HG03460 (cell line): ENCODE results near the gene ARPC2.
"Not testable (repeated sequence)": the region's sequence is repeated elsewhere in the genome, so short reads cannot be mapped to it uniquely, and the experiment has no call there.

ENCODE experiments used
- ATAC-seq: cut with Tn5 transposase; IDR thresholded peaks from one replicate; pipeline ENCODE4 v1.9.1; 2021; ENCODE audit not compliant: unreplicated experiment

Gene ARPC2

DNA sequence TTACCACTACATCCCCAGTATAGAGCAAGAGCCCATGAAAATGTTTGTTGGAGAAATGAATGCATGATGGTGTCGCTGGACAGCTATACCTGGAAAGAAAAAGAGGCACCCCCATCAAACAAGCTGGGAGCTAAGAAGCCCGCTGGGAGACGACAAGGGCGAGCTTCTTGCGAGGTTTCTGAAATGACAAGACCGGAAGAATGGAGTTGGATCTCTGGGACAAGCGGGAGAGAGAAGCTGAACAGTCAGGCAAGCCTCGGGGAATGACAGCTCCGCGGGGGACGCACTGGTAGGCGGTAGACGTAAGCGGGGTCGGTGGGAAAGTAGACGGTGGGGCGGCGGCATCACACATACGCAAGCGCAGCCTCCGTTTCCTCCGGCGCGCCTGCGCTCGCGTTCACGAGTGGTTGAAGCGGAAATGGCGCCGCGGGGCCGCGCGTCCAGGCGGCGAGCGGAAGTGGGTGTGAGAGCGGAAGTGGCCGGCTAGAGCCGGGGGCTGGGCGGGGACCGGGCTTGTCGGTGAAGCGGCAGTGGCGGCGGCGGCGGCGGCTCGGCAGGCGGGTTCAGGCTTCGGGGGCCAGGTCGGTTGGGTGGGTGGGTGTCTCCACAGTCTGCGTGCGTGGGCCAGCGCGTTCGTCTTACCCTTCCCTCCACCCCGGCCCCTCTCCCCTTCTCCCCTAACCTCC lies at the start of gene ARPC2:
Gene ARPC2, plus strand, starts transcription at position 516 of the 686 bp plus-strand sequence. CDS start 282 bp downstream, outside the sequence.
- peak; percentile 72 for ATAC-seq

DNA sequence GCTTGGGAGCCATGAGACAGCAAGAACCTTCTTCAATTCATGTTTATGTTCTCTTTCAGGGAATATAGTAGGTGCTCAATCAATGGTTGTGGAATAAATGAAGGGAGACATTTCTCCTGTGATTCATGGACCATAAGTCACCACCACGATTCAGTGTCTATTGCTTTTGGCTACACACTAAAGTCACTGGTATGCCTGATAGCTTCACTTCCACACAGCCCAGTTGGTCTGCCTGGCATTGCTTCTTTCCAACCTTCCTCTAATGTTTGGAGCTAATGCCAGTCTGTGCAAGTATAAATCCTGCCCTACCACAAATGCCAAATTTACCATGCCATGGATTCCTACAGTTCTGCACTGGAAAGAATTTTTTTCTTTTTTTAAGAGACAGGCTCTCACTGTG lies 49.0 kb upstream of the ARPC2 start:
- ATAC-seq = no peak

GRCh38 chr2:218168635-218169462 lies 48.1 kb upstream of the ARPC2 start:
- ATAC-seq = peak; percentile 61

- ATAC-seq = no peak
Observed at GRCh38 chr2:218169757-218170546, 47.0 kb upstream of the ARPC2 start.

GRCh38 chr2:218171744-218172143 lies 45.2 kb upstream of the ARPC2 start:
- not testable (repeated sequence) for ATAC-seq

DNA sequence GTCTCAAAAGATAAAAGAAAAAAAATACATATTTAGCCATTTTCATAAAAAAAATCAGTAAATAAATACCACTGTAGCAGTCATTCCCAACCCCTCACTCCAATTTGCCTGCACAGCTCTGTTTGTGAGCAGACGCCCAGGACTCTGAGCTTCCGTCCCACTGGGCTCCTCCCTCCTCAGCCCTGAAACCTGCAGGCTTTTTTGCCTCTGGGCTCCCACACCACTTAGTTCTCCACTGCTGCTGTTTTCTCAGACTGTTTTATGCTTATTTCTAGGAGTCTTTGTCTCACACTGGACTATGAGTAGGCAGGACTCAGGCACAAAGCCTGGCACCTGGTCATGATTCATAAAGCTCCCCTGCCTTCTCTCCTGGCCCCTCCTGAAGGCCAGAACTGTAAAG lies 44.1 kb upstream of the ARPC2 start:
- no peak for ATAC-seq

DNA sequence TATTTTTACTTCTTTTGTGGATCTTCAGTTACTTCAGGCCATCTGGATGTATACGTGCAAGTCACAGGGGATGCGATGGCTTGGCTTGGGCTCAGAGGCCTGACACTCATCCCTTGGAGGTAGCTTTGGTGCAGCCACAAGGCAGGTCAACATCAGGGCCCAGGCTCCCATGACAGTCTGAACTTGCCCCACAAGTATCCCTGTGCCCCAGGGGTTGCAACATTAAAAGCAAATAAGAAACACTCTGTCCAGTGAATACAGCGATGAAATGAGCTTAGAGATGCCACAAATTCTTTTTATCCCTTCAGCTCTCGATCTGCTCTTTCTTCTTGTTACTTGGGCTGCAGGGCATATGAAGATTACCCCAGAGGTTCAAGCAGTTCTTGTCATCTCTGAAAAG lies 37.2 kb upstream of the ARPC2 start:
- no peak for ATAC-seq

DNA sequence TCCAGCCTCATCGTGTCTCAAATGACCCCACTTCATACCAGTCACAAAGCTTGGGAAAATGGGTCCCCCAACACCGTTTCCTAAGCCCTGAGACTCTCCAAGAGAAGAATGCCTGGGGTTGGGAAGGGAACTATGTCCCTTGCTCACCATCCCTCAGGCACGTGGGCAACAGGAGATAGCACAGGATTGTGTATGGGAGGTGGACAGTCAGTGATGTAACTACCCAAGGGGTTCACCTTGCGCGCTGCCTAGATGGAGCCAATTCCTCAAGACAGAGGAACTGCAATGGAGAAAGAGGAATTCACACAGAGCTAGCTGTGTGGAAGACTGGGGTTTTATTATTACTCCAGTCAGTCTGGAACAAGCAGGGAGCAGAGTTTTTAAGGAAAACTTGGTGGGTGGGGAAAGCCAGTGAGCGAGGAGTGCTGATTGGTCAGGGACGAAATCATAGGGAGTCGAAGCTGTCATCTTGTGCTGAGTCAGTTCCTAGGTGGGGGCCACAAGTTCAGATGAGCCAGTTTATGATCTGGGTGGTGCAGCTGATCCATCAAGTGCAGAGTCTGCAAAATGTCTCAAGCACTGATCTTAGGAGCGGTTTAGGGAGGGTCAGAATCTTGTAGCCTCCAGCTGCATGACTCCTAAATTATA lies 36.4 kb upstream of the ARPC2 start:
- no peak for ATAC-seq

DNA sequence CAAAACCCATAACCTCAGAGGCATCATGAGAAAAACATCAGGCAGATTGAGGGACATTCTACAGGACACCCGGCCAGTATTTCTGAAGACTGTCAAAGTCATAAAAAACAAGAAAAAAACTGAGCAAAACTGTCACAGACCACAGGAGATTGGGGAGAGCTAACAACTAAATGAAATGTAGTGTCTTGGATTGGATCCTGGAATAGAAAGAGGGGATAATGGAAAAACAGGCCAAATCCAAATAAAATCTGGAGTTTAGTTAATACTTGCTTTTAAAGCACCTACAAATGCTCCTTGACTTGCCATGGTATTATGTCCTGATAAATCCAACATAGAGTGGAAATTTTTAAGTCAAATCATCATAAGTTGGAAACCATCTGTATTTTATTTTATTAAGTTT lies 32.7 kb upstream of the ARPC2 start:
- no peak for ATAC-seq

- ATAC-seq = no peak
Observed at GRCh38 chr2:218186355-218186766, 30.6 kb upstream of the ARPC2 start.

DNA sequence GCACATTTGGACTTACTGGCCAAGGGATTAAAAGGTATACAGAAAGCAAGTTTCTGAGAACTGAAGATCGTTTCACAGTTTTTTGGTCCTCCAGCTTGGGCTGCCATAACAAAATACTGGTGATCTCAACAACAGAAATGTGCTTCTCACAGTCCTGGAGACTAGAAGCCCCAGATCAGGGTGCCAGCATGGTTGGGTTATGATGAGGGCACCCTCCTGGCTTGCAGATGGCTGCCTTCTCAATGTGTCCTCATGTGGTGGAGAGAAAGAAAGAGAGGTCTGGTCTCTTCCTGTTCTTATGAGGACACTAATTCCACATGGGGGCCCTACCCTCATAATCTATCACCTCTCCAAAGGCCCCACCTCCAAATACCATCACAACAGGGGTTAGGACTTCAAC lies 30.1 kb upstream of the ARPC2 start:
- ATAC-seq = no peak

DNA sequence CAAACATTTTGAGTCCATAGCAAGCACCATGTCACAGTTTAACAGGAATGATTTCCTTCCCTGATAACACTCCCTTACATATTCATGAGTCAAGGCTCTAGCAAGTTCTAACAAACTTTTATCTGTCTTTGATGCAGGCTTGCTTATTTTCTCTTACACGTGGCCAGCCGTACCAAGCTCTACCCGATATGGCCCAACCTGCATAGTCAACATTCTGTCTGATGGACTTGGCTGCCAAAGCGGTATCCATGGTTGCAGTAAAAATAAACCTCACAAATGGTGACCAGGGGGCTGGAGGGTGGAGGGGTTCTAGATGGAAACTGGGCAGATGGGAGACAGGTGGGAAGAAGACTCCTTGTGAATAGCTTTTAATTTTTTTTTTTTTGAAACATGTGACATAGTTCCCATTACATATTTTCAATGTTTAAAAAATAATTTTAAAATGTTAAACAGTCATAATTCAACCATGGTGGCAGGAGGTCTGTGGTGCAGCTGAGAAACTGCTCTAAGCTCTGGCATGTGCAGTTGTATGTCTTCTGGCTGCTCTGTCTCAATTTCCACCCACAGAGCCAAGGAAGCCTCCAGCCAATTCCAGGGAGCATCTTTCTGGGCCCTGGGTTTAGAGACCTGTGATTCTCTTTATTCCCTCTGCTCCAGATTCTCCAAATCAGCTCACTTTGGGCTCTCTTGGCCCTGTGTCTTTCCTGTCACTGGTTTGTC lies 29.5 kb upstream of the ARPC2 start:
- no peak for ATAC-seq

- no peak for ATAC-seq
Observed at GRCh38 chr2:218188528-218188927, 28.5 kb upstream of the ARPC2 start.

- ATAC-seq = no peak
Observed at GRCh38 chr2:218192902-218193430, 24.0 kb upstream of the ARPC2 start.

DNA sequence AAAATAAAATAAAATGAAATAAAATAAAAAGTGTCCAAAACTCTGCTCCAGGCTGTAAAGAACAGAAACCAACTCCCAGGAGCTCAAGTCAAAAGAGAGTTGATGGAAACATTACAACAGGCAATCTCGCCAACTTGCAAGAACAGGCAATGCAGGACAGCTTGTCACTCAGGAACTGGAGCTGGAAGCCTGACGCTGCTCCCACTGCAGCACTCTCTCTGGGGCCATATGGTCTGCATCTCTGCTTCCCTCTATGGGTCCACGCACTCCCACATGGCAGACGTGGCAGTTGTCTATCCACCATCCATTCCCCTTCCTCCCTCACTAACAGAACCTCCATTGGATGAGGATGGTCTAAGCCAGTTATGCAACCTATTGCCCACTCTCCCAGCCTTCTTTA lies 23.3 kb upstream of the ARPC2 start:
- ATAC-seq = no peak

DNA sequence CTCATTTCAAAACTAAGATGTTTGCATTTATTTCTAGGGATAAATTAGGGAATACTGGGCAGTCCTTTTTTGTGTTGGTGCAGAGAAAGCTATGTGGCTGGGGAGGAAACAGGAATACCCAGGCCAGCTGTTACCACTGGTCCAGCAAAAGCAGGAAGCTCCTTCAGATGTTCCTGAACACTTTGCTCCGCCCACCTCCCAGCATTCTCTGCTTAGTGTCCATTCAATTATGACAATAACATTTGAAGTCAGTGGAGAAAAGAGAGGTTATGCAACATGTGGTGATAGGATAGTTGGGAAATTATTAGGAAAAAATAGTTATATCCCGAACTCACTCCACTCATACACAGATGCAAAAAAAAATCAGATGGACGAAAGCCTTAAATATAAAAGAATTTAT lies 22.1 kb upstream of the ARPC2 start:
- ATAC-seq = no peak

DNA sequence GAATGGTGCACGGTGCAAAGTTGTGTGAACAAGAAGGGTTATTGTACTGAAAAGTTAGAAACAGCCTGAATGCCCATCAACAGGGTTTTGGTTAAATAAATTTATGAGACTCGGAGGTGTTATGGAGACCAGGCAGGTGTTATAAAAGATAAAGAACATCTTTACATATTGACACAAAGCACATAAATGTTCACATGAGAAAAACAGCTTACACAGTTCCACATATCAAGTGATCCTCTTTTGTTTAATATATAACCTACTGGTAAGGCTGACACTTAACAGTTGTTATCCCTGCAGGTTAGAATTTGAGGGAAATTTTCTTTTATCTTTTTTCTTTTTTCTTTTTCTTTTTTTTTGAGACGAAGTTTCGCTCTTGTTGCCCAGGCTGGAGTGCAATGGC lies 20.0 kb upstream of the ARPC2 start:
- no peak for ATAC-seq

DNA sequence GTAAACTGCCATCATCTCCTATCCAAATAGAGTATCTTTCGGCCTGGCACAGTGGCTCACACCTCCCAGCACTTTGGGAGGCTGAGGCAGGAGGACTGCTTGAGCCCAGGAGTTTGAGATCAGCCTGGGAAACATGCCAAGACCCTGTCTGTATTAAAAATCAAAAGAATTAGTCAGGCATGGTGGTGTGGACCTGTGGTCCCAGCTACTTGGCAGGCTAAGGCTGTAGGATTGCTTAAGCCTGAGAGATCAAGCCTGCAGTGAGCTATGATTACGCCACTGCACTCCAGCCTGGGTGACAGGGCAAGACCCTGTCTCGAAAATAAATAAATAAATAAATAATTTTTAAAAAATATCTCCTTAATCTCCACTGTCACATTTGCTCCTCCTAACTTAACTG lies 14.7 kb upstream of the ARPC2 start:
- no peak for ATAC-seq

DNA sequence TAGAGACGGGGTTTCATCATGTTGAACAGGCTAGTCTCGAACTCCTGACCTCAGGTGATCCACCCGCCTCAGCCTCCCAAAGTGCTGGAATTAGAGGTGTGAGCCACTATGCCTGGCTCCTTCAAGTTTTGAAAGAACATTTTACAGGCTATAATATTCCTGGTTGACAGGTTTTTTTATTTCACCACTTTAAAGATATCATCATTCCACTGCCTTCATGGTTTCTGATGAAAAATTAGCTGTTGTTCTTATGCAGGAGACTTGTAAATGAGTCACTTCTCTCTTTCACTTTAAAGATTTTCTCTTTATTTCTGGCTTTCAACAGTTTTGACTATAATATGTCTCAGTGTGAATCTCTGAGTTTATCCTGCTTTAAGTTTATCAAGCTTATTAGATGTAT lies 7.9 kb upstream of the ARPC2 start:
- ATAC-seq = no peak

- ATAC-seq = no peak
Observed at GRCh38 chr2:218214116-218214515, 2.9 kb upstream of the ARPC2 start.
